22Rv1 (cell line): ENCODE results near the gene RBBP8NL.

Experiments used
- ZFX ChIP-seq: fragments of 450-650 bp; IDR thresholded peaks from 2 replicates; pipeline ENCODE4 v1.6.1; 2017; ENCODE audit warnings: antibody characterized with exemption, borderline replicate concordance
- TF ChIP-seq, protein P1 (sequence below): fragments of 450-650 bp; IDR thresholded peaks from 2 replicates; pipeline ENCODE4 v1.5.1; 2017; ENCODE audit warnings: mild to moderate bottlenecking

DNA sequence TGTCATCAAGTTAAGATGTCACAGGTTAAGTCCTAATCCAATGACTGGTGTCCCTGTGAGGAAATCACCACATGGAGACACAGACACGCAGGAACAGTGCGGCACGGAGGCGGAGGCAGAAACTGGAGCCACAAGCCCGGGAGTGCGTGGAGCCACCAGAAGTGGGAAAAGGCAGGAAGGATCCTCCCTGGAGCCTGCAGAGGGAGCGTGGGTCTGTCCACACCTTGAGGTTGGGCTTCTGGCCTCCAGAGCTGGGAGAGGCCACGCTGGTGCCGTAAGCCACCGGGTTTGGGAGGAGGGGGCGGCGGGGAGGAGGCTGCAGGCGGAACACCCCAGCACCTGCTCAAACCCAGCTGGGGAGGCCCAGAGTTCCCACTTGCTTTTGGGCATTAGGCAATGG lies 24.0 kb downstream of the RBBP8NL start:
- TF ChIP-seq, protein P1, sequence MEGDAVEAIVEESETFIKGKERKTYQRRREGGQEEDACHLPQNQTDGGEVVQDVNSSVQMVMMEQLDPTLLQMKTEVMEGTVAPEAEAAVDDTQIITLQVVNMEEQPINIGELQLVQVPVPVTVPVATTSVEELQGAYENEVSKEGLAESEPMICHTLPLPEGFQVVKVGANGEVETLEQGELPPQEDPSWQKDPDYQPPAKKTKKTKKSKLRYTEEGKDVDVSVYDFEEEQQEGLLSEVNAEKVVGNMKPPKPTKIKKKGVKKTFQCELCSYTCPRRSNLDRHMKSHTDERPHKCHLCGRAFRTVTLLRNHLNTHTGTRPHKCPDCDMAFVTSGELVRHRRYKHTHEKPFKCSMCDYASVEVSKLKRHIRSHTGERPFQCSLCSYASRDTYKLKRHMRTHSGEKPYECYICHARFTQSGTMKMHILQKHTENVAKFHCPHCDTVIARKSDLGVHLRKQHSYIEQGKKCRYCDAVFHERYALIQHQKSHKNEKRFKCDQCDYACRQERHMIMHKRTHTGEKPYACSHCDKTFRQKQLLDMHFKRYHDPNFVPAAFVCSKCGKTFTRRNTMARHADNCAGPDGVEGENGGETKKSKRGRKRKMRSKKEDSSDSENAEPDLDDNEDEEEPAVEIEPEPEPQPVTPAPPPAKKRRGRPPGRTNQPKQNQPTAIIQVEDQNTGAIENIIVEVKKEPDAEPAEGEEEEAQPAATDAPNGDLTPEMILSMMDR = no peak
- TF ChIP-seq ZFX = no peak
